Left lobe of liver (tissue), 2 donors: Measurements from ENCODE around the gene EXOC3. TPM values are rescaled to one million over a fixed set of nuclear protein-coding genes. Genes with fewer than 3 reads are reported as not detected.
"Not testable (repeated sequence)": the region's sequence is repeated elsewhere in the genome, so short reads cannot be mapped to it uniquely, and the experiment has no call there.

Source experiments
- ATAC-seq: fragments of 200-7000 bp; cut with Tn5 transposase; one replicate; pipeline ENCODE4 v1.9.1; 2020; ENCODE audit warnings: mild to moderate bottlenecking, moderate library complexity
- DNase-seq: peaks from one replicate; pipeline ENCODE4 v3.0.0-alpha.2; 2020; ENCODE audit warnings: low spot score
- total RNA-seq: library from RNA; stranded (reverse); gene quantifications from one replicate; pipeline ENCODE4 v1.2.1, GENCODE V29; 2021
- donor health status: DM: no; HTN: no; CAD: no; lungs with moderate emphysema.
- donor health status: DM: no; HTN: yes; CAD: no.

EXOC3 gene
- total RNA-seq, 1 donor from 2014 or later = 25.7 TPM

- ATAC-seq = no peak
- no peak for DNase-seq
Observed at GRCh38 chr5:470961-471749, 28.2 kb downstream of the EXOC3 start.

- ATAC-seq = no peak
- no peak for DNase-seq
Observed at GRCh38 chr5:471750-472058, 28.7 kb downstream of the EXOC3 start.

- peak; percentile 52 for ATAC-seq
- DNase-seq = peak; percentile 58
Observed at GRCh38 chr5:472076-472655, 29.2 kb downstream of the EXOC3 start.

GRCh38 chr5:472656-473550 is 29.9 kb downstream of the EXOC3 start:
- DNase-seq (peak; percentile 91), ATAC-seq (peak; percentile 81)

GRCh38 chr5:473551-474192 is 30.7 kb downstream of the EXOC3 start:
- no peak for DNase-seq
- peak; percentile 22 for ATAC-seq

- not testable (repeated sequence) for DNase-seq, ATAC-seq
Observed at GRCh38 chr5:474232-474839, 31.4 kb downstream of the EXOC3 start.

- DNase-seq (no peak), ATAC-seq (no peak)
Observed at GRCh38 chr5:474840-475661, 32.1 kb downstream of the EXOC3 start.

- no peak for DNase-seq
- no peak for ATAC-seq
Observed at GRCh38 chr5:475704-476101, 32.7 kb downstream of the EXOC3 start.

GRCh38 chr5:476102-476813 is 33.3 kb downstream of the EXOC3 start:
- ATAC-seq (no peak), DNase-seq (no peak)

GRCh38 chr5:476814-477175 is 33.8 kb downstream of the EXOC3 start:
- DNase-seq (no peak), ATAC-seq (no peak)

- DNase-seq (no peak), ATAC-seq (no peak)
Observed at GRCh38 chr5:477247-477646, 34.3 kb downstream of the EXOC3 start.

GRCh38 chr5:477871-478270 is 34.9 kb downstream of the EXOC3 start:
- no peak for ATAC-seq
- DNase-seq = no peak

- DNase-seq (no peak), ATAC-seq (no peak)
Observed at GRCh38 chr5:478369-478981, 35.5 kb downstream of the EXOC3 start.

GRCh38 chr5:478982-479535 is 36.1 kb downstream of the EXOC3 start:
- DNase-seq = no peak
- ATAC-seq = no peak

- ATAC-seq (no peak), DNase-seq (no peak)
Observed at GRCh38 chr5:479566-480319, 36.8 kb downstream of the EXOC3 start.

GRCh38 chr5:481347-481746 is 38.4 kb downstream of the EXOC3 start:
- DNase-seq (no peak), ATAC-seq (no peak)

GRCh38 chr5:482021-482420 is 39.0 kb downstream of the EXOC3 start:
- ATAC-seq (no peak), DNase-seq (no peak)

GRCh38 chr5:482506-482905 is 39.5 kb downstream of the EXOC3 start:
- ATAC-seq = no peak
- no peak for DNase-seq
